HepG2 (cell line): ENCODE results near the gene TTN. TPM values are rescaled to one million over a fixed set of nuclear protein-coding genes. Genes with fewer than 3 reads are reported as not detected.

Source experiments
- ATAC-seq: fragments of 200-7000 bp; cut with Tn5 transposase; 3 replicates; pipeline ENCODE4 v1.9.1; 2020; ENCODE audit warnings: mild to moderate bottlenecking, moderate library complexity
- BruUV-seq: library from RNA; stranded (reverse); fragments of 400-500 nt; replicated peaks from 2 replicates; lab custom pipeline; 2021; lab: Mats Ljungman, UMichigan
- CTCF ChIA-PET: fragments of 300-600 bp; formaldehyde crosslinking; extraction: SDS; loops from one replicate; lab custom pipeline; 2021; ENCODE audit warnings: low total read pairs, inconsistent platforms, low intra/inter-chr PET ratio; lab: Yijun Ruan, JAX
- POLR2A ChIA-PET: fragments of 350-600 bp; sonication (Branson Sonifier 250); formaldehyde crosslinking; loops from one replicate; lab custom pipeline; 2020; ENCODE audit warnings: antibody characterized with exemption, inconsistent platforms; lab: Yijun Ruan, JAX
- DNase-seq: peaks from one replicate; pipeline ENCODE4 v3.0.0-alpha.2; 2015; ENCODE audit warnings: low spot score
- FAIRE-seq: peaks from 3 replicates; lab custom pipeline; 2011; peaks lifted over from hg19 to GRCh38; lab: Jason Lieb, UNC
- H2AFZ ChIP-seq: one replicate; pipeline ENCODE4 v1.6.1; 2011; ENCODE audit warnings: low read length, inconsistent platforms
- H3K27ac ChIP-seq: fragments of 300-600 bp; 3 replicates; pipeline ENCODE4 v1.8.0; 2011; ENCODE audit warnings: mixed run types, mild to moderate bottlenecking, mixed read lengths, low read length, inconsistent platforms; ENCODE audit not compliant: insufficient read depth; ENCODE audit errors: extremely low read length
- H3K27me3 ChIP-seq, 2 experiments: fragments of 200-600 bp in 1 of 2; 2 replicates in 1 of 2; 3 replicates in 1 of 2; pipeline versions ENCODE4 v1.6.0 to v1.8.0; 2011; ENCODE audit warnings: low read length in 2 of 2, mild to moderate bottlenecking in 2 of 2, moderate library complexity in 2 of 2, inconsistent platforms in 1 of 2; ENCODE audit not compliant: insufficient read depth in 2 of 2, control insufficient read depth in 1 of 2
- H3K36me3 ChIP-seq, 2 experiments: fragments of 200-600 bp in 1 of 2; replicated peaks in 1 of 2; 2 replicates in 1 of 2; 3 replicates in 1 of 2; pipeline versions ENCODE4 v1.5.1 to v1.8.0; 2011; ENCODE audit warnings: low read length in 2 of 2, inconsistent platforms in 1 of 2; ENCODE audit not compliant: insufficient read depth in 2 of 2, control insufficient read depth in 1 of 2
- H3K4me1 ChIP-seq: 2 replicates; pipeline ENCODE4 v1.5.1; 2012; ENCODE audit warnings: low read length, inconsistent platforms; ENCODE audit not compliant: insufficient read depth
- H3K4me2 ChIP-seq: 2 replicates; pipeline ENCODE4 v1.6.0; 2011; ENCODE audit warnings: low read depth, low read length, inconsistent platforms
- H3K4me3 ChIP-seq, 3 experiments: fragments of 200-600 bp in 1 of 3; sonication (generic), shearing (Covaris generic) in 1 of 3; replicated peaks in 1 of 3; 2 replicates each; pipeline ENCODE4 v1.5.1; 2011 to 2016; ENCODE audit warnings: low read length in 3 of 3, inconsistent platforms in 2 of 3, low read depth in 2 of 3, mild to moderate bottlenecking in 2 of 3, control low read depth in 1 of 3, mixed read lengths in 1 of 3; ENCODE audit not compliant: insufficient read depth in 1 of 3
- H3K79me2 ChIP-seq: one replicate; pipeline ENCODE4 v1.6.1; 2011; ENCODE audit warnings: low read length, inconsistent platforms; ENCODE audit not compliant: insufficient read depth
- H3K9ac ChIP-seq: 2 replicates; pipeline ENCODE4 v1.6.0; 2011; ENCODE audit warnings: mild to moderate bottlenecking, low read depth, low read length, inconsistent platforms; ENCODE audit not compliant: insufficient read depth
- H3K9me3 ChIP-seq: 2 replicates; pipeline ENCODE4 v1.5.1; 2012; ENCODE audit warnings: mild to moderate bottlenecking, low read length
- H4K20me1 ChIP-seq: 2 replicates; pipeline ENCODE4 v1.6.0; 2011; ENCODE audit warnings: inconsistent platforms, mild to moderate bottlenecking, low read length, moderate library complexity; ENCODE audit not compliant: insufficient read depth
- ARNT2 ChIP-seq: sonication (generic); formaldehyde crosslinking; IDR thresholded peaks from 2 replicates; pipeline ENCODE4 v1.8.0; 2022; ENCODE audit warnings: mild to moderate bottlenecking, low read depth, missing genetic modification reagents, moderate library complexity
- IRX3 ChIP-seq: sonication (generic); formaldehyde crosslinking; IDR thresholded peaks from 2 replicates; pipeline ENCODE4 v1.8.1; 2023; ENCODE audit warnings: mild to moderate bottlenecking, low read depth, missing genetic modification reagents, borderline replicate concordance
- NFYB ChIP-seq: sonication (generic); formaldehyde crosslinking; IDR thresholded peaks from 2 replicates; pipeline ENCODE4 v1.4.0; 2020; ENCODE audit warnings: missing genetic modification reagents
- WGBS: methylation state at CpG from one replicate; pipeline ENCODE4 v1.1.6; 2017; ENCODE audit warnings: low lambda C conversion rate; 5-methylcytosine and 5-hydroxymethylcytosine counted together
- in situ Hi-C: cut with HindIII; loops from 2 replicates; pipeline ENCODE4 v1.10.0; 2017; ENCODE audit warnings: low pct_unique_long_range_greater_than_20kb; ENCODE audit not compliant: extremely low pct_ligation_motif_present
- intact Hi-C: fragments of 100-400 bp; cut with micrococcal nuclease; formaldehyde crosslinking; loops from one replicate; pipeline ENCODE4 v1.10.0; 2022; ENCODE audit not compliant: unreplicated experiment
- polyA plus RNA-seq, 8 experiments: library from polyadenylated mRNA; depleted of rRNA in 3 of 8; stranded (reverse) in 7 of 8; unstranded in 1 of 8; fragments of >200 nt; fragmentation: Illumina TruSeq in 4 of 8; extraction: Trizol in 4 of 8; gene quantifications; 2 replicates each; pipeline versions ENCODE4 v1.2.1 to v1.2.3, GENCODE V29; 2011 to 2016; ENCODE audit warnings: low read depth in 4 of 8, missing spikeins in 1 of 8, mixed read lengths in 1 of 8; ENCODE audit not compliant: insufficient read depth in 1 of 8
- total RNA-seq, 5 experiments: library from RNA; depleted of rRNA; stranded (reverse); fragments of >200 nt; fragmentation: Illumina TruSeq; extraction: Trizol; gene quantifications; 2 replicates each; pipeline ENCODE4 v1.2.3, GENCODE V29; 2016; ENCODE audit warnings: low read depth in 1 of 5

Gene TTN
- total and polyA plus RNA-seq, 2 of the 13 experiments (the other 11 are each of a cell fraction or from before 2014, with no cell fraction given), result under 0.01 TPM

DNA sequence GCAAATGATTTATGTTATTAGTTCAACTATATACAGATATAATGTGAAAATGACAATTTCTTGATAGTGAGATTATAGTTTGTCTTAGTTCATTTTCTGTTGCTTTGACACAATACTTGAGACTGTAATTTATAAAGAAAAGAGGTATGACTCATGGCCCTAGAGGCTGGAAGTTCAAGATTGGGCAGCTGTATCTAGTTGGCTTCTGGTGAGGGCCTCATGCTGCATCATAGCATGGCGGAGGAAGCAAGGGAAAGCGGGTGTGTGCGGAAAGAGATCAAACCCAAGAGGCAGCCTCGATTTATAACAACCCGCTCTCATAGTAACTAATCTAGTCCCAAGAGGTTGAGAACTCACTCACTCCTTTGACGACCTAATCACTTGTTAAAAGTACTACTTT lies 315.6 kb downstream of the TTN start:
- Histone ChIP-seq H3K79me2 (no peaks in the 10 kb centered on the region), H4K20me1 (no peaks in the 10 kb centered on the region), H3K9me3 (no peaks in the 10 kb centered on the region), H3K36me3 (peaks cover 25 to 70% of the 10 kb centered on the region in 2 experiments), H3K4me2 (no peak overlapping the region), H3K27ac (no peak overlapping the region), H3K4me1 (no peaks in the 10 kb centered on the region), H3K9ac (no peak overlapping the region), H2AFZ (no peak overlapping the region), H3K27me3 (no peaks in the 10 kb centered on the region), H3K4me3 (no peak overlapping the region)
- POLR2A ChIA-PET, result interaction anchor here (2.2 kb wide), 1 partner anchor 41 kb away, joined by 5 read pairs; the partner anchor contains the start of genes PJVK and PRKRA
- in situ Hi-C loops (no loop called here), intact Hi-C loops (no loop called here)
- ATAC-seq (no peak), FAIRE-seq (no peak), DNase-seq (no peak)
- no peak for TF ChIP-seq NFYB
- no peak for TF ChIP-seq ARNT2 (CRISPR knock-in tag)
- BruUV-seq, result no TSS peak
- CTCF ChIA-PET, result no interaction called here
- 85% methylated on average over 6 of the region's 6 CpGs for WGBS

DNA sequence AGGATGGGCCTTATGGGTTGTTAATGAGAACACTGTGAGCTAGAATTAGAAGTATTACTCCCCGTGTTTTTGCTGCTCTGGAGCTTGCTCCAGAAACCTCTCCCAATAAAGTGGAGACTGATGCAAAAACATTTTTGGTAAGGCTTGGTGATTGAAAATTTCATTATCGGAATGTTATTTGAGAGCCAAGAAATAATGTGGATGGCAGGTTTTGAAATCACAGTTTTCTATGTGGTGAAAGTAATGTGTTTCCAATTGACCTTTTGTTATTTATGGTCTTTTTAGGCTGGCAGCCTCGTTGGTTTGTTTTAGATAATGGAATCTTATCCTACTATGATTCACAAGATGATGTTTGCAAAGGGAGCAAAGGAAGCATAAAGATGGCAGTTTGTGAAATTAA lies 321.9 kb downstream of the TTN start:
- no peak for ATAC-seq
- no peak for FAIRE-seq
- intact Hi-C loops (no loop called here), in situ Hi-C loops (no loop called here)
- Histone ChIP-seq H3K4me2 (no peak overlapping the region), H3K4me3 (no peak overlapping the region), H3K79me2 (peaks cover 44% of the 10 kb centered on the region), H2AFZ (no peak overlapping the region), H3K27ac (no peak overlapping the region), H3K4me1 (peaks cover 35% of the 10 kb centered on the region), H4K20me1 (peaks cover 9% of the 10 kb centered on the region; the same call in 1 of the 2 replicates), H3K9ac (no peak overlapping the region; the same call in 1 of the 2 replicates), H3K9me3 (no peaks in the 10 kb centered on the region), H3K36me3 (peaks cover 4 to 37% of the 10 kb centered on the region in 2 experiments), H3K27me3 (no peaks in the 10 kb centered on the region; a peak in 1 of 5 replicates)
- WGBS, result 94% methylated on average over 3 of the region's 3 CpGs
- no peak for DNase-seq
- ChIA-PET POLR2A (interaction anchor here (2.9 kb wide), 1 partner anchor 34 kb away, joined by 9 read pairs; the partner anchor contains the start of genes PJVK and PRKRA), CTCF (no interaction called here)
- no TSS peak for BruUV-seq
- TF ChIP-seq IRX3 (CRISPR knock-in tag), result no peak
- TF ChIP-seq, all 625 proteins: peak for 0
